Stomach (tissue), 4 donors: Measurements from ENCODE around the gene STARD3.

ENCODE experiments used
- EP300 ChIP-seq: sonication (generic); formaldehyde crosslinking; IDR thresholded peaks from one replicate; pipeline ENCODE4 v1.6.1; 2017; ENCODE audit warnings: antibody characterized with exemption
- POLR2A ChIP-seq, 4 donors: fragments of 450-650 bp; IDR thresholded peaks; one replicate each; pipeline ENCODE4 v1.6.1; 2016; ENCODE audit warnings: antibody characterized with exemption in 4 of 4, control low read depth in 2 of 4, mild to moderate bottlenecking in 1 of 4, moderate library complexity in 1 of 4
- TF ChIP-seq, protein P1 (sequence below), 7 experiments: fragments of 450-650 bp in 4 of 7; fragments of 200-600 bp in 3 of 7; sonication (generic) in 3 of 7; IDR thresholded peaks; one replicate each; pipeline ENCODE4 v1.5.1; 2016 to 2019; ENCODE audit warnings: antibody characterized with exemption in 7 of 7, control low read depth in 2 of 7, mild to moderate bottlenecking in 1 of 7

GRCh38 chr17:39599665-39600231, 37.2 kb upstream of the STARD3 start:
- TF ChIP-seq POLR2A (IDR thresholded peaks at IDR 0.05) (no peak), EP300 (no peak)
- TF ChIP-seq, protein P1, sequence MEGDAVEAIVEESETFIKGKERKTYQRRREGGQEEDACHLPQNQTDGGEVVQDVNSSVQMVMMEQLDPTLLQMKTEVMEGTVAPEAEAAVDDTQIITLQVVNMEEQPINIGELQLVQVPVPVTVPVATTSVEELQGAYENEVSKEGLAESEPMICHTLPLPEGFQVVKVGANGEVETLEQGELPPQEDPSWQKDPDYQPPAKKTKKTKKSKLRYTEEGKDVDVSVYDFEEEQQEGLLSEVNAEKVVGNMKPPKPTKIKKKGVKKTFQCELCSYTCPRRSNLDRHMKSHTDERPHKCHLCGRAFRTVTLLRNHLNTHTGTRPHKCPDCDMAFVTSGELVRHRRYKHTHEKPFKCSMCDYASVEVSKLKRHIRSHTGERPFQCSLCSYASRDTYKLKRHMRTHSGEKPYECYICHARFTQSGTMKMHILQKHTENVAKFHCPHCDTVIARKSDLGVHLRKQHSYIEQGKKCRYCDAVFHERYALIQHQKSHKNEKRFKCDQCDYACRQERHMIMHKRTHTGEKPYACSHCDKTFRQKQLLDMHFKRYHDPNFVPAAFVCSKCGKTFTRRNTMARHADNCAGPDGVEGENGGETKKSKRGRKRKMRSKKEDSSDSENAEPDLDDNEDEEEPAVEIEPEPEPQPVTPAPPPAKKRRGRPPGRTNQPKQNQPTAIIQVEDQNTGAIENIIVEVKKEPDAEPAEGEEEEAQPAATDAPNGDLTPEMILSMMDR (IDR thresholded peaks at IDR 0.05) = no peak
